Measurements from ENCODE around the gene RGS8. TPM values are rescaled to one million over a fixed set of nuclear protein-coding genes. Genes with fewer than 3 reads are reported as not detected.

The RGS8 gene
- total RNA-seq, 1 donor from 2014 or later: 0.04 TPM

- H3K27me3 ChIP-seq (ENCODE audit: control insufficient read depth, insufficient read depth, low read length): peaks cover 15% of the 10 kb centered on the region
- H3K4me3 ChIP-seq (ENCODE audit: low read depth, low read length): no peak overlapping the region
- no peak for DNase-seq (ENCODE audit: low read depth)
- TF ChIP-seq CTCF (IDR thresholded peaks at IDR 0.05; ENCODE audit: insufficient read depth, low read length, poor library complexity, severe bottlenecking): no peak
- no peaks in the 10 kb centered on the region for H3K36me3 ChIP-seq (ENCODE audit: control insufficient read depth, insufficient read depth, low read length)
Measured at GRCh38 chr1:182674346-182675246, 9.8 kb downstream of the RGS8 start.

GRCh38 chr1:182672487-182672836, 11.9 kb downstream of the RGS8 start:
- DNase-seq (ENCODE audit: low read depth): no peak

GRCh38 chr1:182671750-182672486, 12.5 kb downstream of the RGS8 start:
- no peak for DNase-seq (ENCODE audit: low read depth)

More at GRCh38 chr1:182672487-182672836, 11.9 kb downstream of the RGS8 start:
- no peaks in the 10 kb centered on the region for H3K36me3 ChIP-seq (ENCODE audit: control insufficient read depth, insufficient read depth, low read length)
- no peak for TF ChIP-seq CTCF (IDR thresholded peaks at IDR 0.05; ENCODE audit: insufficient read depth, low read length, poor library complexity, severe bottlenecking)
- H3K4me3 ChIP-seq (ENCODE audit: low read depth, low read length): no peak overlapping the region
- H3K27me3 ChIP-seq (ENCODE audit: control insufficient read depth, insufficient read depth, low read length): peaks cover 15% of the 10 kb centered on the region

GRCh38 chr1:182670032-182670749, 14.2 kb downstream of the RGS8 start:
- no peak for TF ChIP-seq CTCF (IDR thresholded peaks at IDR 0.05; ENCODE audit: insufficient read depth, low read length, poor library complexity, severe bottlenecking)
- H3K4me3 ChIP-seq (ENCODE audit: low read depth, low read length): no peak overlapping the region

More at GRCh38 chr1:182671750-182672486, 12.5 kb downstream of the RGS8 start:
- Histone ChIP-seq H3K36me3 (ENCODE audit: control insufficient read depth, insufficient read depth, low read length) (no peaks in the 10 kb centered on the region), H3K27me3 (ENCODE audit: control insufficient read depth, insufficient read depth, low read length) (peaks cover 15% of the 10 kb centered on the region), H3K4me3 (ENCODE audit: low read depth, low read length) (no peak overlapping the region)
- TF ChIP-seq CTCF (IDR thresholded peaks at IDR 0.05; ENCODE audit: insufficient read depth, low read length, poor library complexity, severe bottlenecking): no peak

GRCh38 chr1:182669266-182669665, 15.1 kb downstream of the RGS8 start:
- TF ChIP-seq CTCF (IDR thresholded peaks at IDR 0.05; ENCODE audit: insufficient read depth, low read length, poor library complexity, severe bottlenecking): no peak
- peaks cover 13% of the 10 kb centered on the region for H3K27me3 ChIP-seq (ENCODE audit: control insufficient read depth, insufficient read depth, low read length)
- no peaks in the 10 kb centered on the region for H3K36me3 ChIP-seq (ENCODE audit: control insufficient read depth, insufficient read depth, low read length)
- H3K4me3 ChIP-seq (ENCODE audit: low read depth, low read length): no peak overlapping the region
- no peak for DNase-seq (ENCODE audit: low read depth)

More at GRCh38 chr1:182670032-182670749, 14.2 kb downstream of the RGS8 start:
- DNase-seq (ENCODE audit: low read depth): no peak
- no peaks in the 10 kb centered on the region for H3K36me3 ChIP-seq (ENCODE audit: control insufficient read depth, insufficient read depth, low read length)
- H3K27me3 ChIP-seq (ENCODE audit: control insufficient read depth, insufficient read depth, low read length): peaks cover 15% of the 10 kb centered on the region
